ENCODE measurements around the gene YIPF4. TPM values are rescaled to one million over a fixed set of nuclear protein-coding genes. Genes with fewer than 3 reads are reported as not detected.
A peak's percentile ranks its signal among the peaks of the same experiment; 100 is the strongest.
"Not testable (repeated sequence)": the region's sequence is repeated elsewhere in the genome, so short reads cannot be mapped to it uniquely, and the experiment has no call there.

Gene YIPF4
- total RNA-seq, 1 experiment from 2014 or later: 42.4 TPM

DNA sequence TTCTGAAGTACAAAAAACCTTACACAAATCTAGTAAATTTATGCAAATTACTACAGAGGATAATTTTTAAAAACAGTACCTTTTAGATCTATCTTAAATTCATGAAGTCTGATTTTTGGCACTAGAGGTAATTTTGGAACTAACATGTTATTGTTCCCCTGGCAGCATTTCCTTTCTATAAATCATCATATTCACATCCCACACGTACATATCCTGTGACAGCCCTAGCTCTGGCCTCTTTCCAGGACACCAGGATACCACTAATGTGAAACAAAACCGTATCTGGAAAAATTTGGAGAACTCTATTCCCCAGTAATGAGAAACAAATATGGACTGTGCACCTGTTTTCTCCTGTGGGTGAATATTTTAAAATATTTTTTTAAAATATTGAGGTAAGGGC, 65.1 kb downstream of the YIPF4 start:
- no peak overlapping the region for H3K4me3 ChIP-seq
- no peak for DNase-seq
- ChIA-PET CTCF (no interaction called here), POLR2A (ENCODE audit: unreplicated experiment) (no interaction called here)
- H2AFZ ChIP-seq: no peak overlapping the region
- H3K9me3 ChIP-seq (ENCODE audit: insufficient read depth, low read depth): no peaks in the 10 kb centered on the region; the same call in 1 of the 2 replicates
- no peak overlapping the region for H3K27ac ChIP-seq
- no peak for TF ChIP-seq EZH2 (IDR thresholded peaks at IDR 0.05; ENCODE audit: low read depth)
- no peak for TF ChIP-seq CTCF (conservative IDR thresholded peaks at IDR 0.05)
- H3K36me3 ChIP-seq (ENCODE audit: low read depth): no peaks in the 10 kb centered on the region
- no TSS peak for BruUV-seq (replicated peaks)
- no peaks in the 10 kb centered on the region for H3K27me3 ChIP-seq (ENCODE audit: insufficient read depth, low read depth)
- no peaks in the 10 kb centered on the region for H4K20me1 ChIP-seq (ENCODE audit: insufficient read depth)
- H3K4me2 ChIP-seq: no peak overlapping the region
- intact Hi-C loops (cut with micrococcal nuclease; ENCODE audit: unreplicated experiment): no loop called here
- peaks cover 5% of the 10 kb centered on the region; the same call in 1 of the 2 replicates for H3F3A ChIP-seq (ENCODE audit: insufficient read depth, low read depth)
- no peaks in the 10 kb centered on the region for H3K79me2 ChIP-seq (ENCODE audit: low read depth)
- no peaks in the 10 kb centered on the region for H3K9me2 ChIP-seq (ENCODE audit: insufficient read depth)
- no peaks in the 10 kb centered on the region for H3K4me1 ChIP-seq (replicated peaks; ENCODE audit: insufficient read depth)

DNA sequence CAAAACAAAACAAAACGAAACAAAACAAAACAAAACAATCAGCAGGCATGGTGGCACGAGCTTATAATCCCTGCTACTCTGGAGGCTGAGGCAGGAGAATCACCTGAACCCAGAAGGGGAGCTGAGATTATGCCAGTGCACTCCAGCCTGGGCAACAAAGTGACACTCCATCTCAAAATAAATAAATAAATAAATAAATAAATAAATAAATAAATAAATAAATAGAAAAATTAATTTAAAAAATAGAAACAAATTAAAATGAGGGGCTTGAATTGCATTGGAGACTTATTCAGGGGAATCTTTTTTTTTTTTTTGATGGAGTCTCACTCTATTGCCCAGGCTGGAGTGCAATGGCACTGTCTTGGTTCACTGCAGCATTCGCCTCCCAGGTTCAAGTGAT, 73.1 kb downstream of the YIPF4 start:
- H3K4me1 ChIP-seq (replicated peaks; ENCODE audit: insufficient read depth); H3K36me3 ChIP-seq (ENCODE audit: low read depth); H3K4me2 ChIP-seq; intact Hi-C loops (cut with micrococcal nuclease; ENCODE audit: unreplicated experiment); DNase-seq; H3F3A ChIP-seq (ENCODE audit: insufficient read depth, low read depth); BruUV-seq (replicated peaks); H3K9me3 ChIP-seq (ENCODE audit: insufficient read depth, low read depth); H3K27me3 ChIP-seq (ENCODE audit: insufficient read depth, low read depth); CTCF ChIA-PET; H3K27ac ChIP-seq; H2AFZ ChIP-seq; H3K9me2 ChIP-seq (ENCODE audit: insufficient read depth); H4K20me1 ChIP-seq (ENCODE audit: insufficient read depth); H3K4me3 ChIP-seq; H3K79me2 ChIP-seq (ENCODE audit: low read depth): not testable (repeated sequence)
- POLR2A ChIA-PET (ENCODE audit: unreplicated experiment): interaction anchor here (0.6 kb wide), 1 partner anchor 72 kb away, joined by 6 read pairs; no protein-coding TSS in a partner anchor

DNA sequence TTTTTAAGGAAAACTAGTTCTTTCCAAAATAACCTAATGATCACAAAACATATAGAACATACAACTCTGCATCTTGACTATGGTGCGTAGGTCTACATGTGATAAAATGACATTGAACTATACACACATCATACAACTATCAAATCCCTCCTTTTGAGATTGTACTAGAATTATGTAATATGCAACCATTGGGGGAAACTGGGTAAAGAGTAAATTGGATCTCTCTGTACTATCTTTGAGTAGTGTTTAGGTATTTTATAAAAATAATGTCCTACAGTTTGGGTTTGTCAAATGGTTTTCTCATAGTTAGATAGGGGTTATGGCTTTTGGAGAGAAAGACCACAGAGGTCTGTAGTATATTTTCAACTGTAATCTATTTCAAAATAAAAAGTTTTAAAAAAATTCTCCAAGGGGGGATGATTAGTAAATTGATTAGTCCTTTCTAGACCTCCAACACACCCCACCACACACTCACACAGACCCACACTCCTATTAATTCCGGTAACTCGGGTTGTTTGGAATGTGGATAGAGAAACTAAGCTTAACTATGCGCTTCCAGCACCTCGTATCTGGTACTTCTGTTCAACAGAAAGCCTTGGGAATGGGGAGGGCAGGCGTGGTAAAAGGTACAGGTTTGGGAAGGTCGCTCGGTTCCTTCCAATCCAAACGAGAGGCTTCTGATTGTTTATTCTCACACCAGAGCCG, 78.4 kb downstream of the YIPF4 start:
- H3K4me1 ChIP-seq (replicated peaks; ENCODE audit: insufficient read depth): peaks cover 12% of the 10 kb centered on the region
- H3K27me3 ChIP-seq (ENCODE audit: insufficient read depth, low read depth): no peaks in the 10 kb centered on the region
- H3K9me2 ChIP-seq (ENCODE audit: insufficient read depth): no peaks in the 10 kb centered on the region
- CTCF ChIA-PET: interaction anchor here (0.5 kb wide), 1 partner anchor 237 kb away, joined by 3 read pairs; no protein-coding TSS in a partner anchor
- peak overlapping the region; percentile 98 for H3K4me3 ChIP-seq
- peaks cover 5% of the 10 kb centered on the region; the same call in 1 of the 2 replicates for H3K36me3 ChIP-seq (ENCODE audit: low read depth)
- H3F3A ChIP-seq (ENCODE audit: insufficient read depth, low read depth): peaks cover 15% of the 10 kb centered on the region
- intact Hi-C loops (cut with micrococcal nuclease; ENCODE audit: unreplicated experiment): loop anchor here (2.0 to 5.0 kb wide), 2 partner anchors 191 to 294 kb away; partner anchors contain the start of genes SLC30A6 and SPAST
- H3K79me2 ChIP-seq (ENCODE audit: low read depth): peaks cover 39% of the 10 kb centered on the region
- BruUV-seq (replicated peaks): TSS peak; percentile 98
- TF ChIP-seq EZH2 (IDR thresholded peaks at IDR 0.05; ENCODE audit: low read depth) (no peak), CTCF (conservative IDR thresholded peaks at IDR 0.05) (no peak)
- H3K27ac ChIP-seq: peak overlapping the region; percentile 75
- peak overlapping the region; percentile 85 for H3K4me2 ChIP-seq
- POLR2A ChIA-PET (ENCODE audit: unreplicated experiment): interaction anchor here (0.7 kb wide), 1 partner anchor 294 kb away, joined by 3 read pairs; no protein-coding TSS in a partner anchor
- H3K9me3 ChIP-seq (ENCODE audit: insufficient read depth, low read depth): no peaks in the 10 kb centered on the region
- no peak for DNase-seq
- peak overlapping the region; percentile 91 for H2AFZ ChIP-seq
- peaks cover 29% of the 10 kb centered on the region for H4K20me1 ChIP-seq (ENCODE audit: insufficient read depth)

All from PC-9 (cell line).